Stomach smooth muscle (tissue), 2 donors: ENCODE measurements around the gene NELFCD.
A peak's percentile ranks its signal among the peaks of the same experiment; 100 is the strongest.

Experiments used
- H3K27ac ChIP-seq: one replicate; pipeline ENCODE4 v1.7.0; 2013; ENCODE audit warnings: mild to moderate bottlenecking, low read length, inconsistent platforms
- H3K27me3 ChIP-seq, 2 donors: one replicate each; pipeline ENCODE4 v1.7.0; 2013; ENCODE audit warnings: low read length in 2 of 2; ENCODE audit not compliant: insufficient read depth in 2 of 2, control insufficient read depth in 1 of 2
- H3K36me3 ChIP-seq, 2 donors: one replicate each; pipeline ENCODE4 v1.7.0; 2013; ENCODE audit warnings: low read length in 2 of 2; ENCODE audit not compliant: control insufficient read depth in 2 of 2, insufficient read depth in 2 of 2
- H3K4me1 ChIP-seq: one replicate; pipeline ENCODE4 v1.7.0; 2013; ENCODE audit warnings: low read length; ENCODE audit not compliant: control insufficient read depth, insufficient read depth
- H3K4me3 ChIP-seq, 2 donors: one replicate each; pipeline ENCODE4 v1.7.0; 2013; ENCODE audit warnings: low read length in 2 of 2
- H3K9ac ChIP-seq, 2 donors: one replicate each; pipeline ENCODE4 v1.7.0; 2013; ENCODE audit warnings: low read length in 2 of 2, mild to moderate bottlenecking in 1 of 2
- H3K9me3 ChIP-seq, 2 donors: one replicate each; pipeline ENCODE4 v1.7.0; 2013; ENCODE audit warnings: low read length in 2 of 2; ENCODE audit not compliant: control insufficient read depth in 2 of 2
- donor health status: healthy.
- donor health status: Pancreatic carcinoma.

NELFCD gene

GRCh38 chr20:59004493-59004762 is 23.4 kb downstream of the NELFCD start:
- H3K9me3 ChIP-seq: no peaks in the 10 kb centered on the region
- no peak overlapping the region for H3K4me3 ChIP-seq
- H3K27ac ChIP-seq: no peak overlapping the region
- peaks cover 0 to 14% of the 10 kb centered on the region in 2 donors for H3K36me3 ChIP-seq
- peaks cover 27% of the 10 kb centered on the region for H3K4me1 ChIP-seq
- H3K27me3 ChIP-seq: no peaks in the 10 kb centered on the region
- no peak overlapping the region for H3K9ac ChIP-seq

GRCh38 chr20:59004763-59005522 is 23.9 kb downstream of the NELFCD start:
- Histone ChIP-seq H3K9ac (peak overlapping the region in 1 of 2 donors; percentile 36), H3K9me3 (no peaks in the 10 kb centered on the region), H3K27ac (peak overlapping the region; percentile 53), H3K4me3 (peak overlapping the region; percentile 84 to 89), H3K36me3 (peaks cover 0 to 13% of the 10 kb centered on the region in 2 donors), H3K4me1 (peaks cover 27% of the 10 kb centered on the region), H3K27me3 (no peaks in the 10 kb centered on the region)

GRCh38 chr20:59005523-59006166 is 24.6 kb downstream of the NELFCD start:
- Histone ChIP-seq H3K4me3 (peak overlapping the region; percentile 84 to 89), H3K36me3 (peaks cover 0 to 8% of the 10 kb centered on the region in 2 donors), H3K9me3 (no peaks in the 10 kb centered on the region), H3K27ac (peak overlapping the region; percentile 53), H3K4me1 (peaks cover 27% of the 10 kb centered on the region), H3K9ac (peak overlapping the region; percentile 90 to 91), H3K27me3 (no peaks in the 10 kb centered on the region)

- Histone ChIP-seq H3K4me3 (peak overlapping the region; percentile 84 to 89), H3K4me1 (peaks cover 27% of the 10 kb centered on the region), H3K9me3 (no peaks in the 10 kb centered on the region), H3K36me3 (peaks cover 0 to 4% of the 10 kb centered on the region in 2 donors), H3K27ac (peak overlapping the region; percentile 53), H3K27me3 (no peaks in the 10 kb centered on the region), H3K9ac (peak overlapping the region; percentile 90 to 91)
These were observed 25.3 kb downstream of the NELFCD start for GRCh38 chr20:59006167-59006863.

GRCh38 chr20:59006864-59007664 is 26.0 kb downstream of the NELFCD start, which contains the start of gene CTSZ:
Gene CTSZ, minus strand, starts transcription at chr20:59007254. Its CDS starts 126 bp downstream, at chr20:59007128.
- Histone ChIP-seq H3K9me3 (no peaks in the 10 kb centered on the region), H3K4me1 (peaks cover 30% of the 10 kb centered on the region)

GRCh38 chr20:59007665-59008511 is 26.8 kb downstream of the NELFCD start:
- Histone ChIP-seq H3K4me1 (peaks cover 30% of the 10 kb centered on the region), H3K27ac (no peak overlapping the region)

More at GRCh38 chr20:59006864-59007664, 26.0 kb downstream of the NELFCD start, which contains the start of gene CTSZ:
- peaks cover 0 to 2% of the 10 kb centered on the region in 2 donors for H3K36me3 ChIP-seq
- H3K9ac ChIP-seq: peak within 1 kb of the TSS; percentile 90 to 91
- H3K27ac ChIP-seq: peak within 1 kb of the TSS; percentile 53
- peak within 1 kb of the TSS; percentile 84 to 89 for H3K4me3 ChIP-seq
- H3K27me3 ChIP-seq: no peaks in the 10 kb centered on the region

GRCh38 chr20:59008715-59009336 is 27.8 kb downstream of the NELFCD start:
- Histone ChIP-seq H3K4me1 (peaks cover 30% of the 10 kb centered on the region), H3K9ac (no peak overlapping the region), H3K36me3 (peaks cover 0 to 2% of the 10 kb centered on the region in 2 donors), H3K27me3 (no peaks in the 10 kb centered on the region), H3K27ac (no peak overlapping the region), H3K9me3 (no peaks in the 10 kb centered on the region), H3K4me3 (no peak overlapping the region)

More at GRCh38 chr20:59007665-59008511, 26.8 kb downstream of the NELFCD start:
- H3K9ac ChIP-seq: peak overlapping the region in 1 of 2 donors; percentile 90
- peaks cover 0 to 2% of the 10 kb centered on the region in 2 donors for H3K36me3 ChIP-seq
- H3K9me3 ChIP-seq: no peaks in the 10 kb centered on the region
- H3K4me3 ChIP-seq: peak overlapping the region in 1 of 2 donors; percentile 84
- H3K27me3 ChIP-seq: no peaks in the 10 kb centered on the region

- Histone ChIP-seq H3K4me1 (peaks cover 18% of the 10 kb centered on the region), H3K36me3 (no peaks in the 10 kb centered on the region), H3K9me3 (no peaks in the 10 kb centered on the region), H3K4me3 (no peak overlapping the region), H3K9ac (no peak overlapping the region), H3K27ac (no peak overlapping the region), H3K27me3 (no peaks in the 10 kb centered on the region)
These were observed 29.4 kb downstream of the NELFCD start for GRCh38 chr20:59010321-59010994.
